K562 (cell line): ENCODE results near the gene FIGNL1. TPM values are rescaled to one million over a fixed set of nuclear protein-coding genes. Genes with fewer than 3 reads are reported as not detected.
A peak's percentile ranks its signal among the peaks of the same experiment; 100 is the strongest.

ENCODE experiments used
- ATAC-seq: fragments of 200-7000 bp; cut with Tn5 transposase; 3 replicates; pipeline ENCODE4 v1.9.1; 2020; ENCODE audit warnings: moderate library complexity
- BruUV-seq: library from RNA; stranded (reverse); fragments of 400-500 nt; replicated peaks from 2 replicates; lab custom pipeline; 2021; lab: Mats Ljungman, UMichigan
- CTCF ChIA-PET: fragments of 300-600 bp; formaldehyde crosslinking; extraction: SDS; loops from one replicate; lab custom pipeline; 2021; ENCODE audit warnings: low intra/inter-chr PET ratio; lab: Yijun Ruan, JAX
- POLR2A ChIA-PET: fragments of 300-600, 350-650 bp; sonication (Branson Sonifier 250); formaldehyde crosslinking; extraction: SDS; loops from one replicate; lab custom pipeline; 2021; ENCODE audit warnings: antibody characterized with exemption, inconsistent platforms; lab: Yijun Ruan, JAX
- DNase-seq, 4 experiments: peaks; one replicate each; pipeline versions ENCODE4 v3.0.0 to v3.0.0-alpha.2; 2011 to 2018; ENCODE audit warnings: low spot score in 3 of 4, mixed read lengths in 3 of 4; ENCODE audit errors: extremely low read depth in 1 of 4
- FAIRE-seq: peaks from 2 replicates; lab custom pipeline; 2011; peaks lifted over from hg19 to GRCh38; lab: Jason Lieb, UNC
- H2AFZ ChIP-seq: 2 replicates; pipeline ENCODE4 v1.6.0; 2011; ENCODE audit warnings: low read depth, low read length, control low read depth, inconsistent platforms
- H3K27ac ChIP-seq: fragments of 200-600 bp; 3 replicates; pipeline ENCODE4 v1.8.0; 2011; ENCODE audit warnings: low read depth, mild to moderate bottlenecking, control low read depth, inconsistent platforms, low read length, moderate library complexity, mixed read lengths; ENCODE audit errors: extremely low read depth
- H3K27me3 ChIP-seq, 2 experiments: fragments of 300-600 bp in 1 of 2; 2 replicates in 1 of 2; 3 replicates in 1 of 2; pipeline versions ENCODE4 v1.6.0 to v1.8.0; 2011; ENCODE audit warnings: inconsistent platforms in 2 of 2, low read length in 2 of 2, mild to moderate bottlenecking in 1 of 2, mixed read lengths in 1 of 2, moderate library complexity in 1 of 2; ENCODE audit not compliant: control insufficient read depth in 2 of 2, insufficient read depth in 2 of 2
- H3K36me3 ChIP-seq: fragments of 300-600 bp; 3 replicates; pipeline ENCODE4 v1.8.0; 2011; ENCODE audit warnings: mild to moderate bottlenecking, low read length, inconsistent platforms; ENCODE audit not compliant: control insufficient read depth, insufficient read depth
- H3K4me1 ChIP-seq, 2 experiments: fragments of 200-600 bp in 1 of 2; replicated peaks in 1 of 2; 2 replicates in 1 of 2; 3 replicates in 1 of 2; pipeline versions ENCODE4 v1.5.1 to v1.8.0; 2011; ENCODE audit warnings: inconsistent platforms in 2 of 2, low read length in 2 of 2, mild to moderate bottlenecking in 1 of 2, mixed read lengths in 1 of 2, moderate library complexity in 1 of 2; ENCODE audit not compliant: control insufficient read depth in 2 of 2, insufficient read depth in 2 of 2
- H3K4me2 ChIP-seq: 2 replicates; pipeline ENCODE4 v1.6.1; 2011; ENCODE audit warnings: low read length, control low read depth, inconsistent platforms, mixed read lengths; ENCODE audit not compliant: insufficient read depth
- H3K4me3 ChIP-seq: fragments of 200-600 bp; sonication (generic), shearing (Covaris generic); 2 replicates; pipeline ENCODE4 v1.5.1; 2016; ENCODE audit warnings: control low read depth, inconsistent platforms
- H3K79me2 ChIP-seq: fragments of 200-600 bp; 3 replicates; pipeline ENCODE4 v1.8.0; 2011; ENCODE audit warnings: low read length, inconsistent platforms; ENCODE audit not compliant: control insufficient read depth, insufficient read depth
- H3K9ac ChIP-seq, 2 experiments: 2 replicates each; pipeline versions ENCODE4 v1.6.0 to v1.6.1; 2011; ENCODE audit warnings: low read depth in 2 of 2, low read length in 2 of 2, control low read depth in 1 of 2, inconsistent platforms in 1 of 2, mild to moderate bottlenecking in 1 of 2, mixed read lengths in 1 of 2; ENCODE audit not compliant: insufficient read depth in 1 of 2
- H3K9me1 ChIP-seq: one replicate; pipeline ENCODE4 v1.6.0; 2011; ENCODE audit warnings: inconsistent platforms, mild to moderate bottlenecking, low read length, moderate library complexity; ENCODE audit not compliant: control insufficient read depth, insufficient read depth
- H3K9me3 ChIP-seq: replicated peaks from 2 replicates; pipeline ENCODE4 v1.5.1; 2011; ENCODE audit warnings: low read depth, low read length, inconsistent platforms; ENCODE audit not compliant: control insufficient read depth, insufficient read depth
- H4K20me1 ChIP-seq: replicated peaks from 2 replicates; pipeline ENCODE4 v1.6.1; 2011; ENCODE audit warnings: low read length, inconsistent platforms, mixed read lengths; ENCODE audit not compliant: control insufficient read depth, insufficient read depth
- CHD1 ChIP-seq: fragments of 200-600 bp; sonication (generic); IDR thresholded peaks from one replicate; pipeline ENCODE4 v1.6.1; 2012; ENCODE audit warnings: mild to moderate bottlenecking, moderate library complexity, low read length, inconsistent platforms
- EP300 ChIP-seq: IDR thresholded peaks from 2 replicates; pipeline ENCODE4 v1.6.1; 2012; ENCODE audit warnings: low read length, improper control_type of control experiment
- PKNOX1 ChIP-seq: fragments of 450-650 bp; IDR thresholded peaks from 2 replicates; pipeline ENCODE4 v1.6.1; 2016
- ZC3H11A ChIP-seq: IDR thresholded peaks from 2 replicates; pipeline ENCODE4 v1.6.1; 2012; ENCODE audit warnings: low read depth, low read length, improper control_type of control experiment
- ZC3H8 ChIP-seq: fragments of 450-650 bp; IDR thresholded peaks from 2 replicates; pipeline ENCODE4 v1.6.1; 2017
- ZNF134 ChIP-seq: fragments of 250-450 bp; sonication (Bioruptor Pico); conservative IDR thresholded peaks from 2 replicates; pipeline ENCODE4 v1.4.0; 2020
- ZNF282 ChIP-seq: sonication (generic); formaldehyde crosslinking; IDR thresholded peaks from 2 replicates; pipeline ENCODE4 v1.8.1; 2023; ENCODE audit warnings: missing genetic modification reagents
- ZNF436 ChIP-seq: fragments of 250-450, 450-650 bp; sonication (Bioruptor Pico); formaldehyde crosslinking; IDR thresholded peaks from 2 replicates; pipeline ENCODE4 v1.7.0; 2020; ENCODE audit warnings: mild to moderate bottlenecking
- ZNF583 ChIP-seq: fragments of 250-450 bp; sonication (Bioruptor Pico); IDR thresholded peaks from 2 replicates; pipeline ENCODE4 v1.4.0; 2020
- WGBS: fragments of 100-300 bp; shearing (Covaris generic); methylation state at CpG from one replicate; pipeline ENCODE4 v1.1.6; 2016; ENCODE audit warnings: low coverage, mixed read lengths; ENCODE audit not compliant: insufficient coverage; ENCODE audit errors: missing lambda C conversion rate; 5-methylcytosine and 5-hydroxymethylcytosine counted together
- in situ Hi-C: fragments of 300-500 bp; cut with MboI; formaldehyde crosslinking; loops from 4 replicates; pipeline ENCODE4 v1.15.0; 2018; ENCODE audit warnings: inconsistent platforms, mixed read lengths
- intact Hi-C: fragments of 100-400 bp; cut with micrococcal nuclease; formaldehyde crosslinking; loops from 2 replicates; pipeline ENCODE4 v1.14.2; 2022
- polyA plus RNA-seq, 8 experiments: library from polyadenylated mRNA; depleted of rRNA in 4 of 8; stranded (reverse) in 5 of 8; unstranded in 3 of 8; fragments of >200 nt; fragmentation: Nextera tagmentation in 2 of 8; fragmentation: Illumina TruSeq in 1 of 8; extraction: Ambion mirVana in 2 of 8; extraction: Trizol in 1 of 8; gene quantifications; 2 replicates each; pipeline versions ENCODE4 v1.2.1 to v1.2.3, GENCODE V29; 2011 to 2014; ENCODE audit warnings: inconsistent platforms in 1 of 8, missing spikeins in 1 of 8
- total RNA-seq, 7 experiments: library from RNA; depleted of rRNA in 6 of 7; stranded (reverse); fragments of >200 nt in 6 of 7; fragmentation: Illumina TruSeq in 2 of 7; extraction: Trizol in 2 of 7; gene quantifications; 2 replicates each; pipeline versions ENCODE4 v1.2.1 to v1.2.3, GENCODE V29; 2011 to 2021; ENCODE audit warnings: low replicate concordance in 1 of 7
- TF ChIP-seq, protein P1 (sequence below), 2 experiments: fragments of 450-650 bp in 1 of 2; sonication (generic) in 1 of 2; formaldehyde crosslinking in 1 of 2; IDR thresholded peaks in 1 of 2; conservative IDR thresholded peaks in 1 of 2; 2 replicates each; pipeline versions ENCODE4 v1.6.1 to v1.8.1; 2016 to 2023; ENCODE audit warnings: mild to moderate bottlenecking in 2 of 2, moderate library complexity in 2 of 2, inconsistent platforms in 1 of 2, missing genetic modification reagents in 1 of 2

Gene FIGNL1
- total and polyA plus RNA-seq, 9 of the 15 experiments (the other 6 are each of a cell fraction or from before 2014, with no cell fraction given): 15.5 to 48.3 (median 27.6) TPM

DNA sequence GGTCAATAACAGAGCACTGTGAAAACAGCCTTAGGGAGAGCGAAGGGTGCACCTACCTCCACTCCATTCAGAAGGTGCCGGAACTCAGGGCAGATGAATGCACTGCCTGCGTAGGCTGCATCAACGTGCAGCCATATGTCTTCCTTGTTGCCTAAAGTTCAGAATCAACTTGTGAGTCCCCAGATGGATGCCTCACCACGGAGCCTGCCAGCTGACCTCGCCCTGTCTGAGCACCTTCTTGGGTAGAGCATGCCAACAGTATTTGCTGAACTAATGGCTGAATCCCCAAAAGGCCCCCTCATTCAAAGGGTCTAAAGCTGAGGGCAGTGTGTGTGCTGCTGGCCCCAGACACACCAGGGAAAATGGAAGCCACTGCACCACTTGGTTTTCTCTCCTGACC, 48.9 kb upstream of the FIGNL1 start:
- Histone ChIP-seq H3K9me1 (no peaks in the 10 kb centered on the region), H3K4me2 (no peak overlapping the region), H3K36me3 (no peaks in the 10 kb centered on the region), H3K9ac (no peak overlapping the region), H3K27ac (no peak overlapping the region), H3K27me3 (peaks cover 0 to 19% of the 10 kb centered on the region in 2 experiments; a peak in 1 of 5 replicates), H2AFZ (no peak overlapping the region), H3K4me1 (peaks cover 4 to 17% of the 10 kb centered on the region in 2 experiments; a peak in 4 of 5 replicates), H3K9me3 (no peaks in the 10 kb centered on the region), H3K79me2 (no peaks in the 10 kb centered on the region), H4K20me1 (no peaks in the 10 kb centered on the region; the same call in 1 of the 2 replicates), H3K4me3 (no peak overlapping the region)
- 67% methylated on average over 6 of the region's 6 CpGs for WGBS
- TF ChIP-seq ZNF134 (CRISPR knock-in tag) (no peak), EP300 (no peak), ZNF282 (no peak), ZC3H11A (no peak), CHD1 (no peak), PKNOX1 (no peak), ZNF436 (CRISPR knock-in tag) (no peak), ZC3H8 (no peak), ZNF583 (CRISPR knock-in tag) (no peak)
- TF ChIP-seq, protein P1, sequence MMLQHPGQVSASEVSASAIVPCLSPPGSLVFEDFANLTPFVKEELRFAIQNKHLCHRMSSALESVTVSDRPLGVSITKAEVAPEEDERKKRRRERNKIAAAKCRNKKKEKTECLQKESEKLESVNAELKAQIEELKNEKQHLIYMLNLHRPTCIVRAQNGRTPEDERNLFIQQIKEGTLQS (IDR thresholded peaks at IDR 0.05): no peak
- TF ChIP-seq, protein P1 (CRISPR knock-in tag; conservative IDR thresholded peaks at IDR 0.05): no peak
- CTCF ChIA-PET: no interaction called here
- DNase-seq: peak in 1 of 4 experiments; percentile 3
- no peak for FAIRE-seq
- in situ Hi-C loops: no loop called here
- POLR2A ChIA-PET: no interaction called here
- no TSS peak for BruUV-seq
- no peak for ATAC-seq
- intact Hi-C loops: no loop called here
